Measurements from ENCODE around the gene AOPEP. TPM values are rescaled to one million over a fixed set of nuclear protein-coding genes. Genes with fewer than 3 reads are reported as not detected.

The AOPEP gene
- total and polyA plus RNA-seq, 2 of the 13 experiments (the other 11 are each of a cell fraction or from before 2014, with no cell fraction given), result 22.2 to 41.6 TPM

DNA sequence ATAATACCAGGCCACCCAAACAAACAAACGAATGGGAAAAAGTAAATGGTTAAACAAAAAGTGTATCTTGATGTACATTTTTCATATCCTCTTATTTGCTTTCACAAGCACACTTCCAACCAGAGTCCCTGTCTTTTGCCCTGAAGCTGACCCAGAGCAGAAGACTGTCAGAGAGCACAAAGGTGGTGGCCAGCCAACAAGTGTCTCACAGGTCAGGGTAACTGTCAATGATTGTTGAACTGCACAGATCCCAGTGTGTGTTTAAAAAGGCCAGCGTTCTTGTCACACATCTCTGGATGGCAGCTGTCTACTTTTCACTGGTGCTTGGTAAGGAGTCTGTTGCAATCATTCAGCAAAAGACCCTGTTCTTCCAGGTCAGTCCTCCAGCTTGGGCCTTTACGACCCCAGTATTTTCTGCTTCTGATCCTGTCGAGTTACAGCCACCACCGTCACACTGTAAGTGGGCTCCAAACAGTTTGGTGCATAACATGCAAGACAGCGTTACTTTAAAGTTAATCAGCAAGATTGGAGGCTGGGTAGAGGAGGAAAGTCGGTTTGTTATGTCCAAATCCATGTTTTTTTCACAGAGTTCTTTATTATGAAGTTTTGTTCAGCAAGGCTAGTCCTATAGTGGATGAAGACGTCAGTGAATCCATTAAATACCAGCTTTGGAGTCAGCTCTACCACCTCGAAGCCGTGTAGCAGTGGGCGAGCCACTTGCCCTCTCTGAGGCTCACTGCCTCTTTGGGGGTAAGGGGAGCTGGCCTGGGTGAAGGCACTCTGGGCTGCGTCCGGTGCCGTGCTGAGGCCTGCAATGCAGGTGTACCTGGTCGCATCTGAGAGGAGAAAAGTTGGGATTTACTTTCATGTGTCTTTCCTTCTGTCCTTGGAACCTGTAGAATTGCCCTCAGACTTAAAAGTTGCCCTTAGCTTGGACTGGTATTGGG, 265.7 kb downstream of the AOPEP start (continued):
- TF ChIP-seq, protein P1, sequence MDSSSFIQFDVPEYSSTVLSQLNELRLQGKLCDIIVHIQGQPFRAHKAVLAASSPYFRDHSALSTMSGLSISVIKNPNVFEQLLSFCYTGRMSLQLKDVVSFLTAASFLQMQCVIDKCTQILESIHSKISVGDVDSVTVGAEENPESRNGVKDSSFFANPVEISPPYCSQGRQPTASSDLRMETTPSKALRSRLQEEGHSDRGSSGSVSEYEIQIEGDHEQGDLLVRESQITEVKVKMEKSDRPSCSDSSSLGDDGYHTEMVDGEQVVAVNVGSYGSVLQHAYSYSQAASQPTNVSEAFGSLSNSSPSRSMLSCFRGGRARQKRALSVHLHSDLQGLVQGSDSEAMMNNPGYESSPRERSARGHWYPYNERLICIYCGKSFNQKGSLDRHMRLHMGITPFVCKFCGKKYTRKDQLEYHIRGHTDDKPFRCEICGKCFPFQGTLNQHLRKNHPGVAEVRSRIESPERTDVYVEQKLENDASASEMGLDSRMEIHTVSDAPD (CRISPR knock-in tag; IDR thresholded peaks at IDR 0.05), result peak; percentile 47; the same call in 1 of the 2 replicates
- TF ChIP-seq RBM39 (IDR thresholded peaks at IDR 0.05; ENCODE audit: low read depth, low read length, poor library complexity, severe bottlenecking) (no peak), ZNF350 (CRISPR knock-in tag; IDR thresholded peaks at IDR 0.05; ENCODE audit: borderline replicate concordance, low read depth) (peak; percentile 55), STAT5B (CRISPR knock-in tag; IDR thresholded peaks at IDR 0.05) (no peak), MBNL3 (CRISPR knock-in tag; conservative IDR thresholded peaks at IDR 0.05) (no peak), ZFP41 (CRISPR knock-in tag; IDR thresholded peaks at IDR 0.05; ENCODE audit: borderline replicate concordance) (0 out of 2 replicates have a peak, but pooled peaks have one; percentile 20), ZNF101 (CRISPR knock-in tag; IDR thresholded peaks at IDR 0.05; ENCODE audit: borderline replicate concordance, low read depth) (no peak), SPEN (CRISPR knock-in tag; IDR thresholded peaks at IDR 0.05; ENCODE audit: low read depth) (no peak), SNAI1 (CRISPR knock-in tag; IDR thresholded peaks at IDR 0.05; ENCODE audit: borderline replicate concordance) (no peak), TP53 (CRISPR knock-in tag; conservative IDR thresholded peaks at IDR 0.05) (no peak), SRSF1 (optimal IDR thresholded peaks at IDR 0.05; ENCODE audit: low read depth, low read length) (no peak), SATB2 (CRISPR knock-in tag; IDR thresholded peaks at IDR 0.05) (no peak), ARNTL (CRISPR knock-in tag; IDR thresholded peaks at IDR 0.05) (no peak; the same call in 1 of the 2 replicates), ZNF367 (CRISPR knock-in tag; IDR thresholded peaks at IDR 0.05; ENCODE audit: borderline replicate concordance) (no peak), TAF15 (IDR thresholded peaks at IDR 0.05; ENCODE audit: low read depth, low read length, poor library complexity, severe bottlenecking) (no peak), IKZF4 (CRISPR knock-in tag; IDR thresholded peaks at IDR 0.05; ENCODE audit: borderline replicate concordance, low read depth, not compliant biosample characterization) (no peak), CREM (IDR thresholded peaks at IDR 0.05) (peak; percentile 48; the same call in 1 of the 2 replicates), CREM (CRISPR knock-in tag; IDR thresholded peaks at IDR 0.05) (no peak), ZNF180 (CRISPR knock-in tag; IDR thresholded peaks at IDR 0.05; ENCODE audit: borderline replicate concordance, low read depth) (no peak), ZFP82 (CRISPR knock-in tag; IDR thresholded peaks at IDR 0.05; ENCODE audit: borderline replicate concordance) (no peak)
- TF ChIP-seq, protein P2, sequence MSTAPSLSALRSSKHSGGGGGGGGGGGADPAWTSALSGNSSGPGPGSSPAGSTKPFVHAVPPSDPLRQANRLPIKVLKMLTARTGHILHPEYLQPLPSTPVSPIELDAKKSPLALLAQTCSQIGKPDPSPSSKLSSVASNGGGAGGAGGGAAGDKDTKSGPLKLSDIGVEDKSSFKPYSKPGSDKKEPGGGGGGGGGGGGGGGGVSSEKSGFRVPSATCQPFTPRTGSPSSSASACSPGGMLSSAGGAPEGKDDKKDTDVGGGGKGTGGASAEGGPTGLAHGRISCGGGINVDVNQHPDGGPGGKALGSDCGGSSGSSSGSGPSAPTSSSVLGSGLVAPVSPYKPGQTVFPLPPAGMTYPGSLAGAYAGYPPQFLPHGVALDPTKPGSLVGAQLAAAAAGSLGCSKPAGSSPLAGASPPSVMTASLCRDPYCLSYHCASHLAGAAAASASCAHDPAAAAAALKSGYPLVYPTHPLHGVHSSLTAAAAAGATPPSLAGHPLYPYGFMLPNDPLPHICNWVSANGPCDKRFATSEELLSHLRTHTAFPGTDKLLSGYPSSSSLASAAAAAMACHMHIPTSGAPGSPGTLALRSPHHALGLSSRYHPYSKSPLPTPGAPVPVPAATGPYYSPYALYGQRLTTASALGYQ (CRISPR knock-in tag; IDR thresholded peaks at IDR 0.05), result 0 out of 2 replicates have a peak, but pooled peaks have one; percentile 19
- TF ChIP-seq, protein P3, sequence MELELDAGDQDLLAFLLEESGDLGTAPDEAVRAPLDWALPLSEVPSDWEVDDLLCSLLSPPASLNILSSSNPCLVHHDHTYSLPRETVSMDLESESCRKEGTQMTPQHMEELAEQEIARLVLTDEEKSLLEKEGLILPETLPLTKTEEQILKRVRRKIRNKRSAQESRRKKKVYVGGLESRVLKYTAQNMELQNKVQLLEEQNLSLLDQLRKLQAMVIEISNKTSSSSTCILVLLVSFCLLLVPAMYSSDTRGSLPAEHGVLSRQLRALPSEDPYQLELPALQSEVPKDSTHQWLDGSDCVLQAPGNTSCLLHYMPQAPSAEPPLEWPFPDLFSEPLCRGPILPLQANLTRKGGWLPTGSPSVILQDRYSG (CRISPR knock-in tag; IDR thresholded peaks at IDR 0.05), result no peak
- TF ChIP-seq, protein P4, sequence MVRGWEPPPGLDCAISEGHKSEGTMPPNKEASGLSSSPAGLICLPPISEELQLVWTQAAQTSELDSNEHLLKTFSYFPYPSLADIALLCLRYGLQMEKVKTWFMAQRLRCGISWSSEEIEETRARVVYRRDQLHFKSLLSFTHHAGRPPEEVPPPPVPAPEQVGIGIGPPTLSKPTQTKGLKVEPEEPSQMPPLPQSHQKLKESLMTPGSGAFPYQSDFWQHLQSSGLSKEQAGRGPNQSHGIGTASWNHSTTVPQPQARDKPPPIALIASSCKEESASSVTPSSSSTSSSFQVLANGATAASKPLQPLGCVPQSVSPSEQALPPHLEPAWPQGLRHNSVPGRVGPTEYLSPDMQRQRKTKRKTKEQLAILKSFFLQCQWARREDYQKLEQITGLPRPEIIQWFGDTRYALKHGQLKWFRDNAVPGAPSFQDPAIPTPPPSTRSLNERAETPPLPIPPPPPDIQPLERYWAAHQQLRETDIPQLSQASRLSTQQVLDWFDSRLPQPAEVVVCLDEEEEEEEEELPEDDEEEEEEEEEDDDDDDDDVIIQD (CRISPR knock-in tag; IDR thresholded peaks at IDR 0.05; ENCODE audit: low read depth), result 0 out of 2 replicates have a peak, but pooled peaks have one; percentile 26
